MCF 10A (cell line): Measurements from ENCODE around the gene SMIM35. TPM values are rescaled to one million over a fixed set of nuclear protein-coding genes. Genes with fewer than 3 reads are reported as not detected.

Source experiments
- BruUV-seq: library from RNA; stranded (reverse); fragments of 400-500 nt; replicated peaks from 2 replicates; lab custom pipeline; 2021; lab: Mats Ljungman, UMichigan
- CTCF ChIA-PET: fragments of 300-600 bp; sonication (Branson Sonifier 250); formaldehyde crosslinking; extraction: SDS; loops from one replicate; lab custom pipeline; 2021; ENCODE audit warnings: antibody characterized with exemption, inconsistent platforms; lab: Yijun Ruan, JAX
- POLR2A ChIA-PET: fragments of 300-600, 350-650 bp; sonication (Branson Sonifier 250); formaldehyde crosslinking; extraction: SDS; loops from one replicate; lab custom pipeline; 2020; ENCODE audit warnings: antibody characterized with exemption, inconsistent platforms; lab: Yijun Ruan, JAX
- DNase-seq: peaks from one replicate; pipeline ENCODE4 v3.0.0-alpha.2; 2018; ENCODE audit not compliant: unreplicated experiment
- H3K27ac Mint-ChIP-seq: one replicate; pipeline ENCODE4 v1.8.0; 2022; ENCODE audit warnings: mild to moderate bottlenecking, low read depth, mixed read lengths; ENCODE audit not compliant: unreplicated experiment
- H3K27me3 Mint-ChIP-seq: one replicate; pipeline ENCODE4 v1.8.0; 2022; ENCODE audit warnings: mixed read lengths; ENCODE audit not compliant: insufficient read depth, unreplicated experiment
- H3K36me3 Mint-ChIP-seq: one replicate; pipeline ENCODE4 v1.8.0; 2022; ENCODE audit warnings: mild to moderate bottlenecking, moderate library complexity, mixed read lengths; ENCODE audit not compliant: insufficient read depth, unreplicated experiment
- H3K4me1 Mint-ChIP-seq: one replicate; pipeline ENCODE4 v1.8.0; 2022; ENCODE audit warnings: mixed read lengths; ENCODE audit not compliant: insufficient read depth, unreplicated experiment
- H3K4me3 Mint-ChIP-seq: one replicate; pipeline ENCODE4 v1.8.0; 2022; ENCODE audit warnings: mild to moderate bottlenecking, moderate library complexity, mixed read lengths; ENCODE audit not compliant: unreplicated experiment
- H3K9me3 Mint-ChIP-seq: one replicate; pipeline ENCODE4 v1.8.0; 2022; ENCODE audit warnings: mixed read lengths; ENCODE audit not compliant: unreplicated experiment
- intact Hi-C: fragments of 100-400 bp; cut with micrococcal nuclease; formaldehyde crosslinking; loops from 2 replicates; pipeline ENCODE4 v1.14.1; 2022
- total RNA-seq: library from RNA; stranded (reverse); gene quantifications from 2 replicates; pipeline ENCODE4 v1.2.3, GENCODE V29; 2022
- TF ChIP-seq, protein P1 (sequence below): fragments of 200-600 bp; IDR thresholded peaks from one replicate; pipeline ENCODE4 v1.8.0; 2022; ENCODE audit warnings: antibody characterized with exemption, mild to moderate bottlenecking; ENCODE audit not compliant: unreplicated experiment

The SMIM35 gene
- total RNA-seq, 1 experiment from 2014 or later, result not detected

DNA sequence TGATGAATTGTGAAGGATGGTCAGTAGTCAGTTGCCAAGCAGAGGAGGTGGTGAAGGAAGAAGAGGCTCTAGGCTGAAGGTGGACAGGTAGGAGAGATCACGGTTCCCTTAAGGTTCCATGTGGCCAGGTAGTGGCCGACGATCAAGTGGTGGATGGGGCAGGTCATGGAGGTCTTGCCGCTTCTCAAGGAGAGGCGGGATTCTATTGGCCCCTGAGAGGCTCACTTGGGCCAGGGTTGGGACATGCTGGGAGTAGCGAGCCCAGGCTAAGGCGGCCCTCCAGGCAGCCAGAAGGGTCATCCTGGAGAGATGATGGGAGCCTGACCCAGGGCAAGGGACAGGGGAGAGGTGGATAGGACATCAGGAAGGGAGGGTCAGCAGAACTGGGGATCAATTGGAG, 30.8 kb downstream of the SMIM35 start:
- TF ChIP-seq, protein P1, sequence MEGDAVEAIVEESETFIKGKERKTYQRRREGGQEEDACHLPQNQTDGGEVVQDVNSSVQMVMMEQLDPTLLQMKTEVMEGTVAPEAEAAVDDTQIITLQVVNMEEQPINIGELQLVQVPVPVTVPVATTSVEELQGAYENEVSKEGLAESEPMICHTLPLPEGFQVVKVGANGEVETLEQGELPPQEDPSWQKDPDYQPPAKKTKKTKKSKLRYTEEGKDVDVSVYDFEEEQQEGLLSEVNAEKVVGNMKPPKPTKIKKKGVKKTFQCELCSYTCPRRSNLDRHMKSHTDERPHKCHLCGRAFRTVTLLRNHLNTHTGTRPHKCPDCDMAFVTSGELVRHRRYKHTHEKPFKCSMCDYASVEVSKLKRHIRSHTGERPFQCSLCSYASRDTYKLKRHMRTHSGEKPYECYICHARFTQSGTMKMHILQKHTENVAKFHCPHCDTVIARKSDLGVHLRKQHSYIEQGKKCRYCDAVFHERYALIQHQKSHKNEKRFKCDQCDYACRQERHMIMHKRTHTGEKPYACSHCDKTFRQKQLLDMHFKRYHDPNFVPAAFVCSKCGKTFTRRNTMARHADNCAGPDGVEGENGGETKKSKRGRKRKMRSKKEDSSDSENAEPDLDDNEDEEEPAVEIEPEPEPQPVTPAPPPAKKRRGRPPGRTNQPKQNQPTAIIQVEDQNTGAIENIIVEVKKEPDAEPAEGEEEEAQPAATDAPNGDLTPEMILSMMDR, result no peak
- H3K27ac Mint-ChIP-seq, result no peak overlapping the region
- CTCF ChIA-PET, result interaction anchor here (1.1 to 1.4 kb wide), 4 partner anchors 81 to 221 kb away, joined by 3 to 4 read pairs (median 3); no protein-coding TSS in a partner anchor
- H3K4me1 Mint-ChIP-seq, result no peaks in the 10 kb centered on the region
- H3K36me3 Mint-ChIP-seq, result no peaks in the 10 kb centered on the region
- H3K9me3 Mint-ChIP-seq, result no peaks in the 10 kb centered on the region
- POLR2A ChIA-PET, result no interaction called here
- BruUV-seq, result no TSS peak
- intact Hi-C loops, result no loop called here
- no peak overlapping the region for H3K4me3 Mint-ChIP-seq
- no peak for DNase-seq
- H3K27me3 Mint-ChIP-seq, result peaks cover 32% of the 10 kb centered on the region

DNA sequence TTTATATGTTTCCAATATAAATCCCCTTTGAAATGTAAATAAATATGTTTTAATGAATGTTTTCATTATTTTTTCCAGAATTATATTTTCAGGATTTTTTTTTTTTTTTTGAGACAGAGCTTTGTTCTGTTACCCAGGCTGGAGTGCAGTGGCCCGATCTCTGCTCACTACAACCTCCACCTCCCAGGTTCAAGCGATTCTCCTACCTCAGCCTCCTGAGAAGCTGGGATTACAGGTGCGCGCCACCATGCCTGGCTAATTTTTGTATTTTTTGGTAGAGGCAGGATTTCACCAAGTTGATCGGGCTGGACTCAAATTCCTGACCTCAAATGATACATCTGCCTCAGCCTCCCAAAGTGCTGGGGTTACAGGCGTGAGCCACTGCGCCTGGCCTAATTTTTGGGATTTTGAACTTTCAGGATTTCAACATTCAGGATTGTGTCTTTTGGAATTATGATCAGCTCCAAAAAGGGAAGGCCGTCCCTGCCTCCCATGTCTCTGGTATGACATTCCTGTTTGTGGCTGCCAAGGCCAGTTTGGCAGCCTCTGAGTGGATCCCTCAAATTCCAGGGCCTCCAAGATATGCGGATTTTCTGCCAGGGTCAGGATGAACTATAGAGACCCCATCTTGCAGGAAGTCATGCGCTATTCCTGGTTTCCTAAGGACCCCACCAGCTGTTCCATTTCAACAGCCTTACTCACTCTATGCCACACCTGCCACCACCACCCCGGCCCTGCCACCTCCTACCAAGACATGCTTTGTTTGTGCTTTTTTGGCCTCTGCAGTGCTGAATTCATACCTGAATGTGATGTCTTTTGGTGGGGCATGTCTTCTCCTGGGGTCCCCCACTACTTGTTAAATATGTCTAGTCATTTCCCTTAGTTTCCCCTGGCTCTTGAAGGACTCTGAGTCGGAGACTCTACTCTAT, 31.8 kb downstream of the SMIM35 start:
- BruUV-seq, result no TSS peak
- H3K4me3 Mint-ChIP-seq, result no peak overlapping the region
- no peak for DNase-seq
- intact Hi-C loops, result no loop called here
- no peaks in the 10 kb centered on the region for H3K9me3 Mint-ChIP-seq
- ChIA-PET CTCF (interaction anchor here (0.7 to 4.8 kb wide), 15 partner anchors 9 to 247 kb away, joined by 3 to 44 read pairs (median 4); no protein-coding TSS in a partner anchor), POLR2A (no interaction called here)
- H3K27ac Mint-ChIP-seq, result no peak overlapping the region
- H3K27me3 Mint-ChIP-seq, result peaks cover 39% of the 10 kb centered on the region
- no peaks in the 10 kb centered on the region for H3K36me3 Mint-ChIP-seq
- TF ChIP-seq, protein P1, result no peak
- no peaks in the 10 kb centered on the region for H3K4me1 Mint-ChIP-seq

DNA sequence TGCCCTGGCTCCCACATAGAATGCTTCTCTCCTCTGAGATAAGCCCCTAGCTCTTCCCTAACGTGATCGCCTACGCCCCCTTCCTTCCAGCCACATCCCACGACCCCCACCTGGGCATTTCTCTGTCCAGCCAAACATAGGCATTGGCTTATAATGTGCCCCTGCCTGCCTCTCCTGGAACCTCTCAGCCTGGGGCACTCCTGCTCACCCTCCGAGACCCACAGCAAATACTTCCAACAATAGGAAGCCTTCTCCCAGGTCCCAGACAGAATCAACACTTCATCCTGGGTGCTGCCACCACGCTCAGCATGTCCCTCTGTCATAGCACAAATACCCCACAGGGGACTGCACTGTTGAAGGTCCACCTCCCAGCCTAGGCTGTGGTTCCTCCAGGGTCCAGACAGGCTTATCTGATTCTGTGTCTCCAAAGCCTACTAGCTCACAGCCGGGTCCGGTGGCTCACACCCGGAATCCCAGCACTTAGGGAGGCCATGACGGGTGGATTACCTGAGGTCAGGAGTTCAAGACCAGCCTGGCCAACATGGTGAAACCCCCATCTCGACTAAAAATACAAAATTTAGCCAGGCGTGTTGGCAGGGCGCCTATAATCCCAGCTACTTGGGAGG, 34.1 kb downstream of the SMIM35 start:
- no peaks in the 10 kb centered on the region for H3K9me3 Mint-ChIP-seq
- TF ChIP-seq, protein P1, result no peak
- no TSS peak for BruUV-seq
- H3K27me3 Mint-ChIP-seq, result peaks cover 33% of the 10 kb centered on the region
- no peak for DNase-seq
- H3K4me3 Mint-ChIP-seq, result no peak overlapping the region
- POLR2A ChIA-PET, result interaction anchor here (0.6 to 0.7 kb wide), 2 partner anchors 205 to 237 kb away, joined by 3 read pairs; no protein-coding TSS in a partner anchor
- no peak overlapping the region for H3K27ac Mint-ChIP-seq
- no peaks in the 10 kb centered on the region for H3K36me3 Mint-ChIP-seq
- no peaks in the 10 kb centered on the region for H3K4me1 Mint-ChIP-seq
- intact Hi-C loops, result loop anchor here (1.0 kb wide), 5 partner anchors 105 to 626 kb away; no protein-coding TSS in a partner anchor
- CTCF ChIA-PET, result interaction anchor here (0.6 to 4.8 kb wide), 46 partner anchors 9 to 1464 kb away, joined by 3 to 44 read pairs (median 4); partner anchors contain the start of genes DSCAML1 and FXYD2
